Panc1 (cell line): Measurements from ENCODE around the gene RAB40B. TPM values are rescaled to one million over a fixed set of nuclear protein-coding genes. Genes with fewer than 3 reads are reported as not detected.

Experiments used
- ATAC-seq: fragments of 200-7000 bp; cut with Tn5 transposase; 2 replicates; pipeline ENCODE4 v1.9.1; 2020; ENCODE audit warnings: mild to moderate bottlenecking, moderate library complexity
- BruUV-seq: library from RNA; stranded (reverse); fragments of 400-500 nt; replicated peaks from 2 replicates; lab custom pipeline; 2021; lab: Mats Ljungman, UMichigan
- CTCF ChIA-PET: fragments of 300-600 bp; sonication (Branson Sonifier 250); formaldehyde crosslinking; loops from one replicate; lab custom pipeline; 2022; ENCODE audit warnings: antibody characterized with exemption; lab: Charles Lee
- POLR2A ChIA-PET: fragments of 300-600 bp; sonication (Branson Sonifier 250); formaldehyde crosslinking; loops from one replicate; lab custom pipeline; 2022; ENCODE audit warnings: antibody characterized with exemption; lab: Charles Lee
- DNase-seq: peaks from one replicate; pipeline ENCODE4 v3.0.0-alpha.2; 2010; ENCODE audit warnings: low read depth, low spot score
- H3K27ac ChIP-seq: 2 replicates; pipeline ENCODE4 v1.5.1; 2011; ENCODE audit warnings: mild to moderate bottlenecking, low read length, inconsistent platforms
- H3K27me3 ChIP-seq: fragments of 200-500 bp; sonication (Bioruptor generic); 2 replicates; pipeline ENCODE4 v1.6.0; 2014; ENCODE audit warnings: low read length, inconsistent platforms; ENCODE audit not compliant: control insufficient read depth, insufficient read depth
- H3K36me3 ChIP-seq: fragments of 200-500 bp; sonication (Bioruptor generic); 2 replicates; pipeline ENCODE4 v1.5.1; 2014; ENCODE audit warnings: inconsistent platforms, mild to moderate bottlenecking, low read length, moderate library complexity; ENCODE audit not compliant: control insufficient read depth, insufficient read depth
- H3K4me1 ChIP-seq: 2 replicates; pipeline ENCODE4 v1.5.1; 2011; ENCODE audit warnings: inconsistent platforms, mild to moderate bottlenecking, low read length, moderate library complexity; ENCODE audit not compliant: control insufficient read depth, insufficient read depth
- H3K4me3 ChIP-seq, 2 experiments: 2 replicates each; pipeline ENCODE4 v1.5.1; 2011 to 2012; ENCODE audit warnings: low read depth in 2 of 2, low read length in 2 of 2, mild to moderate bottlenecking in 2 of 2, inconsistent platforms in 1 of 2, moderate library complexity in 1 of 2
- H3K9me3 ChIP-seq: fragments of 200-500 bp; sonication (Bioruptor generic); 2 replicates; pipeline ENCODE4 v1.5.1; 2014; ENCODE audit warnings: low read depth, mild to moderate bottlenecking, inconsistent platforms, low read length, moderate library complexity; ENCODE audit not compliant: control insufficient read depth, insufficient read depth
- CTCF ChIP-seq: fragments of 450-650 bp; IDR thresholded peaks from 2 replicates; pipeline ENCODE4 v1.5.1; 2017; ENCODE audit warnings: mild to moderate bottlenecking
- POLR2AphosphoS5 ChIP-seq: IDR thresholded peaks from 2 replicates; pipeline ENCODE4 v1.6.1; 2012; ENCODE audit warnings: mild to moderate bottlenecking, low read depth, low read length, moderate library complexity
- REST ChIP-seq, 2 experiments: IDR thresholded peaks; 2 replicates each; pipeline ENCODE4 v1.6.1; 2011 to 2012; ENCODE audit warnings: low read depth in 2 of 2, control low read depth in 1 of 2, low read length in 1 of 2, mild to moderate bottlenecking in 1 of 2, moderate library complexity in 1 of 2; ENCODE audit not compliant: insufficient read depth in 1 of 2
- SIN3A ChIP-seq: IDR thresholded peaks from 2 replicates; pipeline ENCODE4 v1.6.1; 2012; ENCODE audit warnings: low read depth, mild to moderate bottlenecking, low read length, moderate library complexity, borderline replicate concordance; ENCODE audit not compliant: insufficient read depth
- TCF7L2 ChIP-seq: IDR thresholded peaks from 2 replicates; pipeline ENCODE4 v1.6.1; 2011; ENCODE audit warnings: mild to moderate bottlenecking, low read depth, low read length, inconsistent platforms
- in situ Hi-C: cut with HindIII; loops from 2 replicates; pipeline ENCODE4 v1.10.0; 2016; ENCODE audit warnings: low sequenced_read_pairs, low pct_unique_long_range_greater_than_20kb
- intact Hi-C: fragments of 100-400 bp; cut with micrococcal nuclease; formaldehyde crosslinking; loops from one replicate; pipeline ENCODE4 v1.10.0; 2022; ENCODE audit not compliant: unreplicated experiment
- total RNA-seq: library from RNA; stranded (reverse); gene quantifications from one replicate; pipeline ENCODE4 v1.2.1, GENCODE V29; 2021; ENCODE audit not compliant: unreplicated experiment

Gene RAB40B
- total RNA-seq, 1 experiment from 2014 or later: 7.1 TPM

GRCh38 chr17:82710499-82711232 is 12.2 kb upstream of the RAB40B start (continued):
- TF ChIP-seq TCF7L2: no peak

GRCh38 chr17:82709676-82710498 is 11.4 kb upstream of the RAB40B start:
- Histone ChIP-seq H3K27ac (no peak overlapping the region), H3K4me1 (peaks cover 7% of the 10 kb centered on the region), H3K36me3 (no peaks in the 10 kb centered on the region), H3K9me3 (no peaks in the 10 kb centered on the region), H3K27me3 (no peaks in the 10 kb centered on the region), H3K4me3 (no peak overlapping the region)
- DNase-seq (no peak), ATAC-seq (peak; percentile 32)
- in situ Hi-C loops: no loop called here
- TF ChIP-seq POLR2AphosphoS5 (no peak), SIN3A (no peak), REST (IDR thresholded peaks at IDR 0.05; ENCODE audit: insufficient read depth in 1 of 2, low read depth in 2 of 2, low read length in 1 of 2) (no peak), CTCF (no peak), TCF7L2 (no peak)
- BruUV-seq: no TSS peak
- CTCF ChIA-PET: no interaction called here
- POLR2A ChIA-PET: no interaction called here
- intact Hi-C loops: no loop called here

GRCh38 chr17:82709024-82709675 is 10.7 kb upstream of the RAB40B start:
- ATAC-seq (no peak), DNase-seq (no peak)
- Histone ChIP-seq H3K9me3 (no peaks in the 10 kb centered on the region), H3K27me3 (no peaks in the 10 kb centered on the region), H3K27ac (no peak overlapping the region), H3K4me3 (no peak overlapping the region), H3K4me1 (peaks cover 7% of the 10 kb centered on the region), H3K36me3 (no peaks in the 10 kb centered on the region)
- ChIA-PET CTCF (no interaction called here), POLR2A (no interaction called here)
- intact Hi-C loops (no loop called here), in situ Hi-C loops (no loop called here)
- BruUV-seq: no TSS peak
- no peak for TF ChIP-seq REST (IDR thresholded peaks at IDR 0.05; ENCODE audit: insufficient read depth in 1 of 2, low read depth in 2 of 2, low read length in 1 of 2)
- no peak for TF ChIP-seq TCF7L2
- no peak for TF ChIP-seq SIN3A
- TF ChIP-seq POLR2AphosphoS5: no peak
- TF ChIP-seq CTCF: no peak
